Measurements from ENCODE around the gene SNX13.

The SNX13 gene

GRCh38 chr7:17928055-17928454 is 12.2 kb downstream of the SNX13 start:
- TF ChIP-seq MYC (IDR thresholded peaks at IDR 0.05; ENCODE audit: low read depth, low read length) (no peak), CTCF (IDR thresholded peaks at IDR 0.05; ENCODE audit: low read depth, low read length) (no peak), MAX (IDR thresholded peaks at IDR 0.05; ENCODE audit: low read depth, low read length) (no peak), POLR2A (IDR thresholded peaks at IDR 0.05; ENCODE audit: extremely low read depth, insufficient read length) (no peak)
- no peak overlapping the region for H3K4me3 ChIP-seq (ENCODE audit: low read depth, low read length)
- DNase-seq (ENCODE audit: low read depth) = no peak

DNA sequence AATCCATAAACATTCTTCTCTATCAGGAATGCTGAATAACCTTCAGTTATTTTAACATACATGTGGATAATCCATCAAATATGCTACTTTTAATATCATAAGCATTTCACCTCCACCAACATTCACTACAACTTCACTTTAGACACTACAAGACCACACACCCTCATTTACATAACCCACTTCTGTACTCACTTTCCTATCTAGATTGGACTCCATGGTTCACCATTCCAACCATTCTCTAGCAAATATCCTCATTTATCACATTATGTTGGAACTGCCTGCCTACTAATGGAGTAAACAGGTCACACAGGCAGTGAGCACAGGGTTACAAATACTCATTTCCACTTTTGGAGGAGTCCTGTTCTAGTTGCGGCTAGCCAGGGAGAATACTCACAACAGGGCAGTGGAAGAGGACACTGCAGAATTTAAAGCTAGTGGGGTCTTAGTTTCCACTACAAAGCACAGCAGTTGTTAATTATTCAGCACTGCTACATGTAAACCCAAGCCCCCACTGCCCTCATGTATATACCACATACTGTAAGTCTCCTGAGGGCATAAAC is 18.4 kb downstream of the SNX13 start:
- DNase-seq (ENCODE audit: low read depth) = no peak
- H3K4me3 ChIP-seq (ENCODE audit: low read depth, low read length) = no peak overlapping the region
- TF ChIP-seq MYC (IDR thresholded peaks at IDR 0.05; ENCODE audit: low read depth, low read length) (no peak), CTCF (IDR thresholded peaks at IDR 0.05; ENCODE audit: low read depth, low read length) (no peak), POLR2A (IDR thresholded peaks at IDR 0.05; ENCODE audit: extremely low read depth, insufficient read length) (no peak), MAX (IDR thresholded peaks at IDR 0.05; ENCODE audit: low read depth, low read length) (no peak)

DNA sequence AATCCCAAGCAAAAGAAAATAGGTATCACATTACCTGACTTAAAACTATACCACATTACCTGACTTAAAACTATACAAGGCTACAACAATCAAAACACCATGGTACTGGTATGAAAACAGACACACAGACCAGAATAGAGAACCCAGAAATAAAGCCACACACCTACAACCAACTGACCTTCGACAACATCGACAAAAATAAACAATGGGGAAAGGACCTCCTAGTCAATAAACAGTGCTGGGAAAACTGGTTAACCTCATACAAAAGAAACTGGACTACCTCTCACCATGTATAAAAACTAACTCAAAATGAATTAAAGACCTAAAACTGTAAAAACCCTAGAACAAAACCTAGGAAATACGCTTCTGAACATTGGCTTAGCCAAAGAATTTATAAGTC is 22.5 kb downstream of the SNX13 start:
- TF ChIP-seq MYC (IDR thresholded peaks at IDR 0.05; ENCODE audit: low read depth, low read length) (no peak), CTCF (IDR thresholded peaks at IDR 0.05; ENCODE audit: low read depth, low read length) (no peak), POLR2A (IDR thresholded peaks at IDR 0.05; ENCODE audit: extremely low read depth, insufficient read length) (no peak), MAX (IDR thresholded peaks at IDR 0.05; ENCODE audit: low read depth, low read length) (no peak)
- DNase-seq (ENCODE audit: low read depth) = no peak
- H3K4me3 ChIP-seq (ENCODE audit: low read depth, low read length) = no peak overlapping the region

- no peak for TF ChIP-seq POLR2A (IDR thresholded peaks at IDR 0.05; ENCODE audit: extremely low read depth, insufficient read length)
- no peak for TF ChIP-seq CTCF (IDR thresholded peaks at IDR 0.05; ENCODE audit: low read depth, low read length)
- no peak for TF ChIP-seq MAX (IDR thresholded peaks at IDR 0.05; ENCODE audit: low read depth, low read length)
- no peak for TF ChIP-seq MYC (IDR thresholded peaks at IDR 0.05; ENCODE audit: low read depth, low read length)
- H3K4me3 ChIP-seq (ENCODE audit: low read depth, low read length) = no peak overlapping the region
- no peak for DNase-seq (ENCODE audit: low read depth)
Measured at GRCh38 chr7:17916786-17917185, 23.5 kb downstream of the SNX13 start.

DNA sequence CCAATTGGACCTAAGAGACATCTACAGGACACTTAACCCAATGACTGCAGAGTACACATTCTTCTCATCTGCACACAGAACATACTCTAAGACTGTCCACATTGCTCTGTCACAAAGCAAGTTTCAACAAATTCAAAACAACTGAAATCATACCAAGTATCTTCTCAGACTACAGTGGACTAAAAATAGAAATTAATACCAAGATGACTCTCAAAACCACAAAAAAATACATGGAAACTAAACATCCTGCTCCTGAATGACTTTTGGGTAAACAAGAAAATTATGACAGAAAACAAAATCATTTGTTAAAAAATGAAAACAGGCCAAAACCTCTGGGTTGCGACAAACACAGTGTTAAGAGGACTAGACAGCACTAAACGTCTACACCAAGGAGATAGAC is 24.5 kb downstream of the SNX13 start:
- no peak for DNase-seq (ENCODE audit: low read depth)
- TF ChIP-seq MYC (IDR thresholded peaks at IDR 0.05; ENCODE audit: low read depth, low read length) (no peak), CTCF (IDR thresholded peaks at IDR 0.05; ENCODE audit: low read depth, low read length) (no peak), MAX (IDR thresholded peaks at IDR 0.05; ENCODE audit: low read depth, low read length) (no peak), POLR2A (IDR thresholded peaks at IDR 0.05; ENCODE audit: extremely low read depth, insufficient read length) (no peak)
- H3K4me3 ChIP-seq (ENCODE audit: low read depth, low read length) = no peak overlapping the region
